ENCODE data around the gene UQCC2.

The UQCC2 gene

DNA sequence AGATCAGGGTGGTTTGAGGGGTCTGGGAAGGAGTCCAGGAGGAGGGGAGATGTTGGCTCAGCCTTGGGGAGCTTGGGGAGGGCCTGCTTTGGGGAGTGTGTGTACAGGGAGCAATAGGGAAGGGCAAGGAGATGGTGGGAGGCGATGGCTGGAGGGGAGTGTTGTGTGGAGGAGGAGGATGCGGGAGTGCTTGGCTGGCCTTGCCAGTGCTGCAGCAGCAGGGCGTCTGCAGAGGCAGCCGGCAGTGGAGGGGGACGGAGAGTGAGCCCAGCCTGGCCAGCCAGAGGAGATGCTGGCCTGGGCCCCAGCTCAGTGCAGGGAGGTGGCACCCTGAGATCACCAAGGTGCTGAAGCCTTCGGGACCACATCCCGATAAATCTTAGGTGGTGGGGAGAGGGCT lies 31.3 kb upstream of the UQCC2 start:
- no peak for DNase-seq

DNA sequence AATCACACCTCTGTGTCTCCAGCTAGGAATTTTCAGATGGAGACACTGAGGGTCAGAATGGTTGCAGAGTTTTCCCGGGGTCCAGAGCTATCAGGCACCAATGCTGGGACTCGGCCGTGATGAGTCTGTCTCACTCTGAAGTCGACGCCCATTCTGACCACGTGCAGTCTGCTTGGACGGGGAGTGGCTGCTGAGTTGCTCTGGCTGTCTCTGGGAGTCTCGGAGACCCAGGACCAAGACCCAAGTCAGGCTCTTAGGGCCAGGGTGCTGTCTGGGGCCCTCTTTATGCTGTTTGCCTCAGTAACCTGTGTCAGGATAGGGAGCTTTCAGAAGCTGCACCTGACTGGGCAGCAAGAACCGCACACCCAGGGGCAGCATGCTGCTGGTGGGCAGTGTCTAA lies 30.6 kb upstream of the UQCC2 start:
- DNase-seq = no peak

DNA sequence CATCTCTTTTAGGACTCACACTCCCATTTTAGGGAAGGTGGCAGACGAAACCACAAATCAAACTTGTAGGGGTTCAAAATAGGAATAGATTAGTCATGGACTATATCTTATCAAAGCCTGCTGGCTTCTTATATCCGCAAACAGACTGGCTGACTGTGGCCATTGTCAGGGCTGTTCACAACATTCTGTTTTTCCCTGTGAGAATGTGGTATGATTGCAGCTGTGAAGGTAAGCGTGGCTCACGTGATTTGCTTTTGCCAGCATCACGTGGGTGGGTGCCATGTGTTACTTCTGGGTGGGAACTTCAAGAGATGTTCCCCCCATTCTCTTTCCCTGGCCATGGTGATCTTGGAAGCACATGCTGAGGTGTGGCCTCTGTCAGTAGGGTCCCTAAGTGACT lies 29.3 kb upstream of the UQCC2 start:
- DNase-seq = no peak

DNA sequence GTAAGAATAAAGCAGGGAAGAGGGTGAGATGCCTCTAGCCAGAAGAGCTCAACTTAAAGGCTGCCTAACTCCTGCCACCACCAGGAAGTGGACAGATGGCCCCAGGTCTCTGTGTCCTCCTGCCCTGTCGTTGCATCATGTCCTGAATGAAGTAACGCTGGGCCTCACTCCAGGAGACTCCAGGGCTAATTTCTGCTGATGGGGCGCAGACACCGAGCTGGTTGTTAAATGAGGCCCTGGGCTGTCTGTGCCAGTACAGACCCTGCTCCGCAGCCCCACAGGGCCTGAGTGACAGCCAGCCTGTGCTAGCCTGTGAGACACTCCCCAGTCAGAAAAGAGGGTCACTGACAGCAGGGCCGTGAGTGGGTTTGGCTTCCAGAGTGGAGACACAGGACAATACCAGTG lies 28.7 kb upstream of the UQCC2 start:
- DNase-seq = no peak

DNA sequence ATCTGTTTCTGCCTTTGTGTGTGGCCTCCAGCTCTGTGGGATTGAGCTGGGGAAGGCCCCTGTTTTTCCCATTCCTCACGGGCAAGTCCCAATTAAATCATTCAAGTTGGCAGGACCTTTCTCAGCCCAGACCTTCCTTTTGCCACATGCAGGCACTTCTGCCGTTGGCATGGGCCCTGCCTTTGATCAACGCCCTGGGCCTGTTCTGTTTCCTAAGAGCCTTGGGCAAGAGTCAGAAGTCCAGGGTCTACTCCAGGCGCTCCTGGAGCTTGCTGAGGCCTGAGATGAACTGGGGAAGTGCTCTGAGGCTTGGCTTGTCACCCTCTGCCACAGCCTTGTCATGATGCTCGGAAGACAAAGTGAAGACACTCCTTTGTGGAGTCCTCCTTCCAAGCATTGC lies 28.1 kb upstream of the UQCC2 start:
- DNase-seq = no peak

DNA sequence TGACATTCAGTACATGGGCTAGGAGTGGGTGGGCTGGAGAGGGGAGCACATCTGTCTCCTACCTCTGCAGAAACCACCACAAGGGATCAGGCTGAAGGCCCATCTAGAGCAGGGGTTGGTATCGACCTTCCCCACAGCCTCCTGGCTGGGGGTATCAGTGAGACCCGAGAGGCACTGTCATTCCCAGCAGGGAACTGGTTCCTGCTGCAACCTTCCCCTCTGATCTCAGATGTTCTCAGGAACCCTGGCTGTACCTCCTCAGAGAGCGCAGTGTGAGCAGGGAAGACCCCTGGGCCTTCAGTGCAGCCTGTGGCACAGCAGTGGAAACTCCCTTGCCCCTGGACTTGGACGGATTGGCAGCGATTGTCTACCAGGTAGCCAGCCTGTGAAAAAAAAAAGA lies 27.4 kb upstream of the UQCC2 start:
- no peak for DNase-seq

DNA sequence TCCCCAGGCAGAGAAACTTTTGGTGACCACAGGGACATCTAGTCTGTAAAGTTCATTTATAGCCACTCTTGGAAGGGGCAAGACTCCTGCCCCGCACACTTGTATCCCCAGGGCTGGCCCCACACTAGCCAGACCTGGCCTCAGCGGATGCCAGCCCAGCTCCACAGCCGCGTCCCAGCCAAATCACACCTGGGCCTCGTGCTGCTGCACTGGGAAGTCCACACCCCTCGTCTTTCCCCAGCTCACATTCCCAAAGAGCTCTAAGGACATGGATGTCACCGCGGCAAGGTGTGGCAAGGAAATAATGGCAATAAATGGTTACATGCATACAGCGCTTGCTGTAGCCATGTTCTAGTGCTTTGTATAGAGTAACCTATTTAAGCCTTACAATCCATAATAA lies 26.7 kb upstream of the UQCC2 start:
- DNase-seq = no peak

DNA sequence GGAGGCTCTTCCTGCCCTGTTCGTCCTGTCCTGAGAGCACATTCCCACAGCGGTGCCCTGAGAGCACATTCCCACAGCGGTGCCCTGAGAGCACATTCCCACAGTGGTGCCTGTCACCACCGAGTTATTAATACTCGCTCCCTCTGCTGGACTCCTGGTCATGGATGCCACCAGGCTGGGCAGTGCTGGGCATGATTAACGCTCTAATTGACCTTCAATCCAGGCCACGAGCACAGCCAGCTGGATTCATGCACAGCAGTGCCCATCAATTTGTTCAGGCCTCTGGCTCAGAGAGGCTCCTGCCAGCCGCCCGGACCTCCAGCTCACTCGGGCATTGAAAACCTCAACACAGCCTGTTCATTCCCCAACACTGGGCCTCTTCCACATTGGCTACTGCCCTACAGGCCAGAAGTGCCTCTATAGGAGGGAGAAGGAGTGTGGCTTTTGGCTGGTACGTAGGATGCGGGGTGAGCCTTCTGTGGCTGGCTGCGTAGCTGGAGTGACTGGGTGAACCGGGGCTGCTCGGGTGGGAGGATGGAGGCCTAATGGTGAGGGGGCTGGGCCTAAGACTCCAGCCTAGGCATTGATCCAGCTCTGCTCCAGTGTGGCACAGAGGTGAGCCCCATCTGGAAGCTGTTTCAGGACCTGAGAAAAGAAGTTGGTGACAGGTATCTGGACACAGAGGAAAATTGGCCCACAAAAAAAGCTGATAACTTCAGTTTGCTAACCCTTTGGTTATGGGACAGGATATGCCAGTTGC lies 25.9 kb upstream of the UQCC2 start:
- DNase-seq = no peak

DNA sequence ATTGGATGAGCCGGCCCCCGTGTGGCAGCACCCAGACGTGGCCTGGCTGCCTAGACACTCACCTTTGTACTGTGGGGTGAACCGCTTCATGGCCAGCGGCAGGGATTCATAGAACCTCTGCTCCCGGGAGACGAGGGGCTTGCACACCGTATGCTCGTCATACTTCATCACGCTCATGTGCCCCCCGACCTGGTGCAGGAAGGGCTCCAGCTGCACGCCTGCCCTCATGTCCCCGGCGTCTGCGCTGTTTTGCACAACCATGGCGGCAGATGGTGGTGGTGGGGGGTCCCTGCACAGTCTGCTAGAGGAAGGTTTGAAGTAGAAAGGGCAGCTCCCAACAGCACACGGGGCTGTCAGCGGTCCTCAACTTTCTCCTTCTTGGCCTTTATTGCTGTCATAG lies 23.7 kb upstream of the UQCC2 start:
- no peak for DNase-seq

DNA sequence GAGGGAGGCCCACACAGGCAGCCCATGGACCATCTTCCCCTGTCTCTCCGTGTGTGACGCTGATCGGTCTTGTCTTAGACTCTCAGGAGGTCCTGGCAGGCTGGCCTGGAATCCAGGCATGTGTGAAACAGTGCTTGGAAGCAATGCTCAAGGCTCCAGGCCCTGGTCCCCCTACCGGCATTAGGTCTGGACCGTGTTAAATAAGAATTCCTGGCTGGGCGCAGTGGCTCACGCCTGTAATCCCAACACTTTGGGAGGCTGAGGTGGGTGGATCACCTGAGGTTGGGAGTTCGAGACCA lies 22.2 kb upstream of the UQCC2 start:
- DNase-seq = no peak

DNA sequence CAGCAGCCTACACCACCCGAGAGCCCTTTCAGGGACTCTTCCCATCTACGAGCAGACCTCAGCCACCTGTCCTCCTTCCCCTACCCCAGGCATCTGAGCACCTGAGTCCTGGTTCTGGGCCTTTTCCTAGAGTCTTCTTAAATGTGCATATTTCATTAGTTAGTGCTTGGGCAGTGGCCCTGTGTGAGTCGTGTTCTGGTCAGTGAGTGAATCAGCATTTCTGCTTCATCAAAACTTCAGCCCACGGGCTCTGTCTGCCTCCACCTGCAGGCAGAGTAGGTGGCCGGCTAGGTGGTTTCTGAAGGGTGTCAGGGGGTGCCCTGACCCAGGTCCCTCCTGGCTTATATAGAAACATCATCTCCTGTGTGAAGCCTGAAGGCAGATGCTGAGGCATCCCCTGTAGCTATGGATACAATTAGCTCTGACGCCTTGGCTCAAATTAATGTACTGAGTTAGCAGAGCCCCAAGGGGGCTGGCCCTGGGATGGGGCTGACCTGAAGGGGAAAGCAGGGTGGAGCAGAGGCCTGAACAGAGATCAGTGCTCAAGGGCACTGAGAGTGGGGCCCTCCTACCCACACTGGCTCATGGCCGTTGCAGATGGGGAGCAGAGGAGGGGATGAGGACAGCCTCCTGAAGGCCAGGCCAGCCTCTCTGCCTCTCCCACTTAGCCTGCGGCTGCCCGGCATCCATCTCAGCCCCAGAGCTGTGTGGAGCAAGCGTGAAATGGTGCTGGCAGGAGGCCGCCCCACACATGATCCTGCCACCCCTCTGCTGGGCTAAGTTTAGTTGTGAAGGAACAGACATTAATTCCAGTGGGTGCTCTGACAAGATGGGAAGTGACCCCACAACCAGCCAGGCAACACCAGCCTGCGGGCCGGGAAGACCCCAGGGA lies 21.6 kb upstream of the UQCC2 start:
- no peak for DNase-seq

DNA sequence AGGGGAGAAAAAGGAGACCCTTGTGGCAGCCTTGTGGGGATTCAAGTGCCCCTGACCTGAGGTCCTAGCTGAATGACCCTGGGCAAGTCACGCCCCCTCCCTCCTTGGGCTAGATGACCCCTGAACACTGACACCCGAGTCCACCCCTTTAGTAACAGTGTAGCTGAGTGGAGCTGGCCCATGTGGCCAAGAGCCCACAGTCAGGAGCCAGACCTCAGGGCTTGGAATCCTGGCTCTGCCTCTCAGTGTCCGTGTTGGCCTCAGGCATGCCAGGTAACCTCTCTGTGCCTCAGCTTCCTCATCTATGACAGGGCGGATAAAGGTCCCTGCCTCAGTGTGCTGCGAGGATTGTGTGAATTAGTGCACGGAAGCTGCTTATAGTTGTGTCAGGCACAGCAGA lies 20.9 kb upstream of the UQCC2 start:
- no peak for DNase-seq

DNA sequence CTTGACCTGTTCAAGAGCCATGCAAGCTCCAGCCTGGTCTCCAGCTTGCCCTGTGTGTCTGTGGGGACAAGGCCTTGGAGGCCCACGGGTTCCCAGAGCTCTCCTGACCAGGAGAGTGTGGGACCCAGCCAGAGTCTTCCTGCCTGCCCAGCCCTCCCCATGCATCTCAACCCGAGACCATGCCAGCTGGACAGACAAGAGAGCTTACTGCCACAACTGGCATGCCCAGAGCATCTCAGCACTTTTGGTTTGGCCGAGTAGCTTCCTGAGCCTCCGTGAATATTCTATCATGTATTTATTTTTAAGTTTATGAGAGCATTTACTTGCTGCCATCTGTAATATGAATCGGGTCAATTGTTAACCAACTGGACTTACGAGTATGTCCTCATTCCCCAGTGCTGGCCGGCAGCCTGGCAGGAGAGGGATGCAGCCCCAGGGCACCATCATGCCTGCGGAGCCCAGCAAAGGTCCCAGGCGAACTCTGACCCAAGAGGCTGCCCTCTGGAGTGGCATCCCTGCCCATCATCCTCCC lies 20.3 kb upstream of the UQCC2 start:
- DNase-seq = no peak

DNA sequence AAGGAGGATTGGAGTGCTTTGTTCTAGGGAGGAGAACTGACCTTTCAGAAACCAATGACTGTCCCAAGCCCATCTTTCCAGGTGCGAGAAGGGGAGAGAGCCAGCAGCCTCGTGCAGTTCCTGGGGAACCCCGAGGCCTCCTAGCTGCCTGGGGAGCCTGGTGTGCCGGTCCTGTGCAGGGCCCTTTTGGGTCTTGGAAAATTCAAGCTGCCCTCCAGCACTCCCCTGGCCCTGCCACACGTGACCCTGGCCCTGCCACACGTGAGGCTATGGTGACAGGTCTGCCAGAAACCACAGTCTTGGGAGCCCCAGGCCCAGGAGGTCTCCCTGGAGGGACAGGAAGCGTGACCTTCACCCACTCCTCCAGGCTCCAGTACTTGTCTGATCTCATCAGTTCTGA lies 19.5 kb upstream of the UQCC2 start:
- DNase-seq = no peak

DNA sequence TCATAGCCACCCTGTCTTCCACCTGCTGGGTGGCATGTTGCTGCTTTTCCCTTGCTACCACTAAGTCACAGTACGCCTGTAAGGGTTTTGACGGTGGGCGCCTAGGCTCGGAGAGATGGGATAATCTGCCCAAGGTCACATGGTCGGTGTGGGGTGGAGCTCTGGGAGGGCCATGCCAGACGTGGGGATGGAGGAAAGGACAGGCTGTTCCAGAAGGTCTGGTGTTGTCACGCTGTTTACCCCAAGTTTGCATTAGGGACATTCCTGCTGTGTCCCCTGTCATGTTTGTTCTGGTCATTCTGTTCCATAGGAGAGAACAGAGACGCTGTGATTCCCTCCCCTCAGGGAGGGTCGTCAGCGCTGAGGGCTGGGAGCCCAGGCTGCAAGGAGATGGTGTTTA lies 19.1 kb upstream of the UQCC2 start:
- no peak for DNase-seq

DNA sequence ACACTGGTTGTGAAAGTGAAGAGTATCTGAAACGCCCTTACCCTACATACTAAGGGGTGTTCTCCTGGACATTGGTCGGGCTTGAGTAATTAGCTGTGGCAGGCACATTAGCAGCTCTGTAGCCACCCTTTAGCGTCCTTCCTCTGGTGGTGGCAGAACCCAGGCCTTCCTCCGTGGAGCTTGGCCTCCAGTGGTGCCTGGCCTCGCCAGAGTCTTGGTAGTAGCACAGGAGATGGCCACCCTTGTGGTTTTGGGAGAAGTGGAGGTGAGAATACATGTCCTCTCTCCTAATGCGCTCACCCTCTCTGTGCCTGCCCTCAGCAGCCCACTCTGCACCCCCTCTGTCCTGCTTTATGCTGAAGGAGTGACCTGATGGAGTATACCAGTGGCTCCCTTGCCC lies 17.6 kb upstream of the UQCC2 start:
- DNase-seq = no peak

DNA sequence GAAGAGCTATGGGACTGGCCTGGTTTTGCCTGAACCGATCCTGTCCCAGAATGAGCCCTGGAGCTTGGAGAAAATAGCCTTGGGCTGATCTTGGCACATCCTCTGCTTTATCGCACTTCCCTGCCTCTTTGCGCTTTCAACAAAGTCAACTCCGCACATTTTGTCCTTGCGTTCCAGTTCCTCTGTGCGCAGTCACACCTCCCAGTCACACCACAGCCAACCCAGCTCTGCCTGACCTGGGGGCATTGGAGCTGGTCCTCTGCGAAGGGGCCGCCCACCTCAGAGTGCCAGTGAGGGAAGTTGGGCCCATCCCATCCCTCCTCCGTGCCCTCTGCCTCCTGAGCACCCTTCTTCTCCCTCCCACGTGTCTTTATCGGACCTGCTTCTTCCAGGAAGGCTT lies 16.9 kb upstream of the UQCC2 start:
- DNase-seq = no peak

DNA sequence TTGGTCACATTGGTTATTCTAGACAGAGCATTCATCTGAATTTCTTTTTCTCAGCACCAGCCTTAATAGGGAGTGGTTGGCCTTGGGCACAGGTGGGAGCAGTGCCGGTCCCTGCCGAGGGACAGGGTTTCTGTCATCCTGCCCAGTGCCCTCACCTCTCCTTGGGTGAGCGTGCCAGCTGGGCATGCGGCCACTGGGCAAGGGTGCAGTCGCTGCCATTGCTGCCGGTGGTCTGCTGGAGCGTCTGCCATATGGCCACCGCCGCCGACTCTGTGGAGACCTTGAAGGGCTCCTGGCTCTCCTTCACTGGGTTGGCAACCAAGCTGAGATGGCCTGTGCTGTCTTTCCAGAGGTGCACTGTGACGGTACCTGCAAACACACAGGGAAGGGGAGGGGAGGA lies 16.4 kb upstream of the UQCC2 start:
- DNase-seq = no peak

DNA sequence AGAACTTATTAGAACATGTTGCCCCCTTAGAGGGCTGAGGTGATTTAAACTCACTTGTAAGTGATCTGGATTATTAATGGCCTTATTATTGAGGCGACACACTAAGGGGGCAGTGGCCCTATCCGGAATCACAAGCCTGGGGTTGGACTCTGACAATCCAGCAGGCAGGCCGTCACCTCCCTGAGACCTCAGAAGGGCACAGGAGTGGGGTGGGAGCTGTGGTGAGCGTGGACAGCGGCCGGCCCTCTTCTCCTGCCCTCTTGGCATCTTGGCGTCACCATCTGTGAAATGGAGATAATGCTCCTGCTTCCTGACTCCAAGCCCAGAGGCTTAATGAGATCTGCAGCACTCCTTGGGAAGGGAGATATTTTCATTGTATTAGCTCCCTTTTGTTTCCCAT lies 15.6 kb upstream of the UQCC2 start:
- no peak for DNase-seq

DNA sequence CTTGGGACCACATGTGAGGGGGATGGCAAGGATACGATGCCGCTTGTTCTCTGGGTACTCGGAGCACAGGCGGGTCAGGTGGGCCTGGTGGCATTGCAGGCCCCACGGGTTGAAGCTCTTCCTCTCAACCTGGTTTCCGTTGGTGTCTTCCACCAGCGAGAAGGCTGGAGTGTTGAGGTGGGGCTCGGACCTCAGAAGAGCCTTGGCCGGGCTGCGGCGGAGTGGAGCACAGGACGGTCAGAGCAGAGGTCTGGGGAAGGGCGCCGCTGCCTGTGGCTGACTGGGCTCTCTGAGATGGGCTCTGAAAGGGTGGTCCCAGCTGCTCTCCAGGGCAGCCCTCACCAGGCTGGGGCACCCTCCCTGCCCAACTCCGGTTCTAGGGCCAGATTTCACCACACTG lies 15.2 kb upstream of the UQCC2 start:
- DNase-seq = no peak

DNA sequence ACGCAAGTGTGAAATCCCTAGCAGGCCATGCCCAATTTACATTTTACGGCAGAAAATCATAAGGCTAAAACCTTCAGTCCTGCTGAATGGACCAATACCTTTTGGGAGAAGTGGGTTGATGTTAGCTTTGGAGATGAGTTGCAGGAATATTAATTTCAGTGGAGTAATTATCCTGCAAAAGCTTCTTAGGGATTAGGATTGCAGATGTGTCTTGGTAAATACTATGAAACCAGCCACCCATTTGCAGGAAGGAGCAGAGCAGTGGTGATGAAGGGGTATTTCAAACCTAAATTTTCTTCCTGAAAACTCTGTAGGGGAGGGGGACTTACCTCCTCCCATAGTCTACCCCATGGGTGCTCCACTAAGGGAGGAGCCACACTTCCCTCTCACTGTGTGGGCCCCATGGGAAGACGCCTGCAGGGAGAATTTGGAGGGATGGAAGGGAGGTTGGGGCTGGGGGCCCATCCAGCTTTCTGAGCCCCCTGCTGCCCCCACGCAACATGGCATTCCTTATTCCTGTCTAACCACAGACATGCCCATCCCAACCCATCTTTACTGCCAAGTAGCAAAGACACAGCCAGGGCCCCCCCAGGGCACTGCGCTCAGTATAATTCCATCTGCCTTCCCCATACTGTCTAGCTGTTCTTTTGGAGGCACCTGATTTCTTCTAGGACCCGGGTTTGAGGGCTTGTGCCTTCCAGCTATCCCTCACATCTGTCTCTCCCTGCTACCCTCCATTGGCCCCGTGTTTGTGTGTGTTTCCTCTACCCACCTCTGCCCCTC lies 14.6 kb upstream of the UQCC2 start:
- no peak for DNase-seq

DNA sequence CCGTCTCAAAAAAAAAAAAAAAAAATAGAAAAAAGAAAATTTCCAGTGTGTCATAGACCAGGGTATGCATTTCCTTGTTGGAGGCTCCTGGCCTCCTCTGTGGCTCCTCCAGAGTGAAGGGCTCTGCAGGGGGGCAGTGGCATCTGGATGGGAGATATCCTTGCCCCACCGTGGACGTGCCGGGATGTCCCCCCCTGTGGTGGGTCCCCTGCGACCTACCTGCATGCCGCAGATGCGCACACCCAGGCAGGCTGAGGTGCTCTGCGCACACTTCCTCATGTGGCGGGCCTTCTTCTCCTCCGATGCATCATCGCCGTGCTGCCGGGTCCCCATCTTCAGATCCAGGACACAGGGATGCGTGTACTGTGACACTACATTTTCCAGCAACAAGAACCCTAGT lies 13.7 kb upstream of the UQCC2 start:
- no peak for DNase-seq

DNA sequence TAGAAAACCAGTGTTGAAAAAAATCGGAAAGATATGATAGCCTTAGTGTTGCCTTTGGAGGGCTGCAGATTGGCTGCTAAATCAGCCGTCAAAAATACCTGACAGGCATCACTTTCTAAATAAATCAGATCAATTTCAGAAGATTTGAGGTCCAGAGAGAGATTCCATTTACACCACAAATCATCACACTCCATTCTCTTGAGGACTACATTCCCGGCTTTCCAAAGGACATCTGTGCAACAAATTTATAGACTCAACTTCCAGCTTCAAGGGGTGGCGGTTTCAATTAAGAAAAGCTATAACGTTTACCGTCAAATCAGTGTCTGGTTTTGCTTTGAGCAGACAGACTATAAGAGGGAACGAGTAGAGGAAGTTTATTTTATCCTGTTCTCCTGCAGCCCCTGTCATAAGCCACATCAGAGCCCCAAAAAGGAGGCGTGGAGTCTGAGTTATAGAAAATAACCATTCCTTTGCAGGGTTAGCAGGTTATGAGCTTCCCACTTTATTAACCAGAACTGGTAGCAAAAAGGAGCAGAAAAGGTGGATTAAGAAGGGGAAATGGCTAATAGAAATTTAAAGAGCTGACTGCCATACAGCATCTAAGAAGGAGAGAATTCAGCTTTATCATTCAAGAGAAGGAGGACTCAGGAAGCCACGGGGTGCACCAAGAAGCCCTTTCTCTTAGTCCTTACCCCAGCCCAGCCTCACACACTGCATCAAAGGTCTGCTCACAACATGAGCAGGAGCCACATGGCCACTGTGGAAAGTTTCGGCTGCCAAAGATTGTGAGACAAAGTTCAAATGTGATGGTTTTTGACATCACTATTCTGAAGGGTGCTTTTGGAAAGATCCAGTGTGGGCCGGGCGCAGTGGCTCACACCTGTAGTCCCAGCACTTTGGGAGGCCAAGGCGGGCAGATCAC lies 12.9 kb upstream of the UQCC2 start:
- no peak for DNase-seq

Measured in NCI-H1436 (cell line).